ENCODE measurements around the gene LTBP3.

LTBP3 gene

GRCh38 chr11:65558002-65558929 lies at the start of gene LTBP3:
LTBP3 (minus strand) TSS chr11:65558359; CDS start chr11:65557959, 400 bp downstream.
- peak; percentile 59 for DNase-seq

- no peak for DNase-seq
These were observed 48.9 kb upstream of the LTBP3 start for GRCh38 chr11:65606876-65607613.

GRCh38 chr11:65604258-65604657 lies 46.1 kb upstream of the LTBP3 start:
- no peak for DNase-seq

GRCh38 chr11:65599955-65600246 lies 41.7 kb upstream of the LTBP3 start:
- DNase-seq, result no peak

GRCh38 chr11:65599216-65599954 lies 41.2 kb upstream of the LTBP3 start:
- no peak for DNase-seq

GRCh38 chr11:65598258-65598699 lies 40.1 kb upstream of the LTBP3 start:
- DNase-seq, result no peak

GRCh38 chr11:65596520-65596919 lies 38.4 kb upstream of the LTBP3 start:
- no peak for DNase-seq

GRCh38 chr11:65595543-65596281 lies 37.6 kb upstream of the LTBP3 start, which contains the start of gene KCNK7:
KCNK7 (minus strand) TSS chr11:65595800; CDS start chr11:65595772, 28 bp downstream.
- DNase-seq, result no peak

- no peak for DNase-seq
These were observed 37.0 kb upstream of the LTBP3 start for GRCh38 chr11:65595131-65595530.

- no peak for DNase-seq
These were observed 35.6 kb upstream of the LTBP3 start for GRCh38 chr11:65593518-65594414.

GRCh38 chr11:65592858-65593517 lies 34.8 kb upstream of the LTBP3 start:
- DNase-seq, result peak; percentile 51

GRCh38 chr11:65591939-65592857 lies 34.0 kb upstream of the LTBP3 start:
- no peak for DNase-seq

- DNase-seq, result peak; percentile 50
These were observed 32.1 kb upstream of the LTBP3 start for GRCh38 chr11:65590240-65590738.

- DNase-seq, result no peak
These were observed 31.5 kb upstream of the LTBP3 start for GRCh38 chr11:65589444-65590239.

- no peak for DNase-seq
These were observed 30.3 kb upstream of the LTBP3 start for GRCh38 chr11:65588199-65589054.

- no peak for DNase-seq
These were observed 28.5 kb upstream of the LTBP3 start for GRCh38 chr11:65586676-65587075.

- no peak for DNase-seq
These were observed 28.1 kb upstream of the LTBP3 start for GRCh38 chr11:65586247-65586630.

Measured in NCI-H2171 (cell line).